Tibial artery (tissue), 4 donors: ENCODE data around the gene AGBL1.

Experiments used
- DNase-seq, 2 donors: peaks; one replicate each; pipeline ENCODE4 v3.0.0-alpha.2; 2019
- H3K27ac ChIP-seq, 2 donors: fragments of 200-600 bp; sonication (generic) in 1 of 2; 1 replicate in 1 of 2; 2 replicates in 1 of 2; pipeline ENCODE4 v1.5.1; 2018 to 2019; ENCODE audit warnings: mild to moderate bottlenecking in 1 of 2
- H3K27me3 ChIP-seq, 2 donors: fragments of 200-600 bp; sonication (generic) in 1 of 2; one replicate each; pipeline versions ENCODE4 v1.5.1 to v1.6.0; 2016 to 2019
- H3K36me3 ChIP-seq, 3 donors: fragments of 200-600 bp; sonication (generic) in 2 of 3; one replicate each; pipeline ENCODE4 v1.5.1; 2016 to 2019; ENCODE audit warnings: mild to moderate bottlenecking in 2 of 3
- H3K4me1 ChIP-seq, 4 donors: fragments of 200-600 bp; sonication (generic) in 2 of 4; 1 replicate in 3 of 4; 2 replicates in 1 of 4; pipeline ENCODE4 v1.5.1; 2016 to 2019
- H3K4me3 ChIP-seq, 2 donors: fragments of 200-600 bp; sonication (generic) in 1 of 2; 1 replicate in 1 of 2; 2 replicates in 1 of 2; pipeline ENCODE4 v1.5.1; 2018 to 2019; ENCODE audit warnings: mild to moderate bottlenecking in 2 of 2
- H3K9me3 ChIP-seq, 3 donors: fragments of 200-600 bp; sonication (generic) in 1 of 3; one replicate each; pipeline ENCODE4 v1.5.1; 2016 to 2019
- intact Hi-C: fragments of 100-400 bp; cut with DNase I; formaldehyde crosslinking; loops from one replicate; pipeline ENCODE4 v1.15.0; 2023; ENCODE audit warnings: low total_unique reads
- TF ChIP-seq, protein P1 (sequence below), 2 experiments: fragments of 200-600 bp in 1 of 2; fragments of 450-650 bp in 1 of 2; IDR thresholded peaks; one replicate each; pipeline ENCODE4 v1.5.1; 2017 to 2019; ENCODE audit warnings: antibody characterized with exemption in 2 of 2, mild to moderate bottlenecking in 1 of 2, moderate library complexity in 1 of 2

Gene AGBL1

DNA sequence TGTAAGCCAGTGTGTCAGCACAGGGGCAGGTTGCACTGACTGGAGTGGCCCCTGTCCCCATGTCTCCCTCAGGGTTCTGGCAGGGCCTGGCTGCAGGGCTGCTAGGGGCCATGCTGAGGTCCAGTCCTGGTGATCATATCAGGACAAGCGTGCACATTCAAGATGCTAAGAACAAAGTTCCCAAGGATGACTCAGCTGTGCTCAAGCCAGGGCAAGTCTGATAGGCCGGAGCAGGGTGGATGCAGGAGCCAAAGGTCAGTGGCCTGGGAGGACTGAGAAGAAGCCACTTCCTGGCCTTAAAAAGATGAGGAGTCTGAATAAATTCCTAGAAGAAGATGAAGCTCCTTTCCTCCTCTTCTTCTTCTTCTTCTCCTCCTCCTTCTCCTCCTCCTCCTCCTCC, 353.2 kb downstream of the AGBL1 start:
- no peak overlapping the region for H3K4me3 ChIP-seq
- H3K27me3 ChIP-seq, result no peaks in the 10 kb centered on the region
- intact Hi-C loops, result no loop called here
- no peaks in the 10 kb centered on the region for H3K4me1 ChIP-seq
- TF ChIP-seq, protein P1, sequence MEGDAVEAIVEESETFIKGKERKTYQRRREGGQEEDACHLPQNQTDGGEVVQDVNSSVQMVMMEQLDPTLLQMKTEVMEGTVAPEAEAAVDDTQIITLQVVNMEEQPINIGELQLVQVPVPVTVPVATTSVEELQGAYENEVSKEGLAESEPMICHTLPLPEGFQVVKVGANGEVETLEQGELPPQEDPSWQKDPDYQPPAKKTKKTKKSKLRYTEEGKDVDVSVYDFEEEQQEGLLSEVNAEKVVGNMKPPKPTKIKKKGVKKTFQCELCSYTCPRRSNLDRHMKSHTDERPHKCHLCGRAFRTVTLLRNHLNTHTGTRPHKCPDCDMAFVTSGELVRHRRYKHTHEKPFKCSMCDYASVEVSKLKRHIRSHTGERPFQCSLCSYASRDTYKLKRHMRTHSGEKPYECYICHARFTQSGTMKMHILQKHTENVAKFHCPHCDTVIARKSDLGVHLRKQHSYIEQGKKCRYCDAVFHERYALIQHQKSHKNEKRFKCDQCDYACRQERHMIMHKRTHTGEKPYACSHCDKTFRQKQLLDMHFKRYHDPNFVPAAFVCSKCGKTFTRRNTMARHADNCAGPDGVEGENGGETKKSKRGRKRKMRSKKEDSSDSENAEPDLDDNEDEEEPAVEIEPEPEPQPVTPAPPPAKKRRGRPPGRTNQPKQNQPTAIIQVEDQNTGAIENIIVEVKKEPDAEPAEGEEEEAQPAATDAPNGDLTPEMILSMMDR (IDR thresholded peaks at IDR 0.05), result no peak
- no peaks in the 10 kb centered on the region for H3K9me3 ChIP-seq
- H3K27ac ChIP-seq, result no peak overlapping the region
- no peaks in the 10 kb centered on the region for H3K36me3 ChIP-seq
- DNase-seq, result no peak

DNA sequence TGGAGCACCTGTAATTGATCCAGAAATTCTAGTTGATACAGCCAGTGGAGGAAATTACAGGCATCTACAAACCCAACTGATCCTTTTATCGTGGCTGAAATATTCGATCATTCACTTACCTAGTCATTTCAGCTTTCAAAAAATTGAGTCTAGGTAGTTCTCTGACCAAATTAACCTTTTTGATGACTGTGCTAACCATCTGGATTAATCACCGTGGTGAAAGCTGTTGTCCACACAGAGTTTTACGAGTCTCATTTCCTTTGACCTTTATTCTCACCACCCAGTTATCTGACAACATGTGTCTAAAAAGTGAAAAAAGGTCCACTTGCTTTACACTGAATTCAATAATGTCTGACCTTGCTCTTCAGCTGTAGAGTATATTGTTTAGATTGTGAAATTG, 354.3 kb downstream of the AGBL1 start:
- TF ChIP-seq, protein P1 (IDR thresholded peaks at IDR 0.05), result no peak
- Histone ChIP-seq H3K27ac (no peak overlapping the region), H3K27me3 (no peaks in the 10 kb centered on the region), H3K9me3 (no peaks in the 10 kb centered on the region), H3K4me3 (no peak overlapping the region), H3K36me3 (no peaks in the 10 kb centered on the region), H3K4me1 (no peaks in the 10 kb centered on the region)
- no peak for DNase-seq
- intact Hi-C loops, result no loop called here

DNA sequence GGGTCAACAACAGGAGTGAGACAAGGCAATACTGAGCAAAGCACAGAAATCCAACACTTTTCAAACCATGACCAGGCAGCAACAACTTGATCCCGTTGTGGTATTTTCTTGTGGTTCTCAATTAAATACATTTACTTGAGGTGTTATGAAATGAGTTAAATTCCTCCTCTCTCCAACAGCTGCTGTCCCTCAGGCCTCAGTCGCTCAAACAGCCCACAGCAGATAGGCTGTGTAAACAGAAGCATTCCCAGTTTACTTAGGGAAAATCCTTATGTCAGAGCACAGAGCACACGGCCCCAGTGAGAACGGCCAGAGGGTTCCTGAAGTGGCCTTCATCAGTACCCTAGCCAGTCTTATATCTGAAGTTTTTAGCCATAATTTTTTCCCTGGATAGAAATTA, 359.9 kb downstream of the AGBL1 start:
- no peak overlapping the region for H3K4me3 ChIP-seq
- no peak overlapping the region for H3K27ac ChIP-seq
- H3K4me1 ChIP-seq, result no peaks in the 10 kb centered on the region
- no peaks in the 10 kb centered on the region for H3K36me3 ChIP-seq
- no peaks in the 10 kb centered on the region for H3K9me3 ChIP-seq
- TF ChIP-seq, protein P1 (IDR thresholded peaks at IDR 0.05), result no peak
- DNase-seq, result no peak
- no peaks in the 10 kb centered on the region for H3K27me3 ChIP-seq
- intact Hi-C loops, result no loop called here

DNA sequence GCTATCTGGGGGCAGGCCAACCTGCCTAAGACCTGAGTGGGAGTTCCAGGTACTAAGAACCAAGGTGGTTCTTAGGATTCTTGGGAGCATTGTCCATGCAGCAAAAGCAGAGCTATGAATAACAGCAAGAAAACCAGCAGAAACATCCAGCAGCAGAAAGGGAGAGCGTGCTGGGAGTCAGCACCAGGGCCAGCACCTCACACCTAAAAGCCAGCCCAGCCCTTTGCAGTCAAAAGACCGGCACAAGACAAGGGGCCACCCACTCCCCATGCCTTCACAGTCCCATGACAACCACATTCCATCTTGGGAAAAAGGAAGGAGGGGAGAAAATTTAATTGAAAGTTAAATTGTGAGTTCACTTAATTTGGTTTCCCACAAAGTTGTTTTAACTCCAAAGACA, 364.9 kb downstream of the AGBL1 start:
- Histone ChIP-seq H3K4me1 (no peaks in the 10 kb centered on the region), H3K36me3 (no peaks in the 10 kb centered on the region), H3K9me3 (no peaks in the 10 kb centered on the region), H3K27me3 (no peaks in the 10 kb centered on the region), H3K27ac (no peak overlapping the region), H3K4me3 (no peak overlapping the region)
- intact Hi-C loops, result no loop called here
- DNase-seq, result no peak
- TF ChIP-seq, protein P1 (IDR thresholded peaks at IDR 0.05), result no peak

DNA sequence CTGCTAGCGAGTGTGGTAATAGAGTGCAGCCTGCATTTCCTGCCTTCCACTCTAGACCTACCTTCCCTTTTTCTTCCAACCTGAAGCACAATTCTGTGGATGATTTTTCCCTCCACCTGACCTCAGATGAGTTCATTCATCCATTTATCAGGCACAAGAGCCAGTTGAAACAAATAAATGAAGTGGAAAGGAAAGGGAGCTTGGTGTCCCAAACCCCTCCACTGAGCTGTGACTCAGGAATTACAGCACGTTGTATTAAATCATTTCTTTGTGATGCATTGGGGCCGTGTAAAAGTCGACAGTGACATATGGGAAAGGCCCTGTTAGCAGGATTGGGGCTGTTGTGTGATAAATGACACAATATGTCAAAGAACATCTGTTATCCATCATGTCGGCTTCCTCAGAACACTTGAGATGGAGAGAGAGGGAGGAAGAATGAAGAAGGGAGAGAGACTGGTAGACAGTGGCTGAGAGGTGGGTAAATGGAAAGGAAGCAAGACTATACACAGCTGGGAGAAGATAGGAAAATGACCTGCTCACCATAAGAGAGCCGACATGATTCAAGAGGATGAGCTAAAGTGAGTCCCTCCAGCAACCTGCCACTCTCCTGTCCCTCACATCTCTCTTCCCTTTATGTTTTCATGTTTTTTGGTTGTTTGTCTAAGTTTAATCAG, 366.0 kb downstream of the AGBL1 start:
- H3K9me3 ChIP-seq, result no peaks in the 10 kb centered on the region

More for the DNA sequence above, 366.0 kb downstream of the AGBL1 start:
- Histone ChIP-seq H3K27ac (no peak overlapping the region), H3K27me3 (no peaks in the 10 kb centered on the region), H3K36me3 (no peaks in the 10 kb centered on the region), H3K4me1 (no peaks in the 10 kb centered on the region), H3K4me3 (no peak overlapping the region)
- TF ChIP-seq, protein P1 (IDR thresholded peaks at IDR 0.05), result no peak
- intact Hi-C loops, result no loop called here
- DNase-seq, result no peak
